ENCODE data around the gene SFXN1. TPM values are rescaled to one million over a fixed set of nuclear protein-coding genes. Genes with fewer than 3 reads are reported as not detected.
A peak's percentile ranks its signal among the peaks of the same experiment; 100 is the strongest.

SFXN1 gene
- total RNA-seq, 1 experiment from 2014 or later: 187 TPM

GRCh38 chr5:175573493-175574269 lies 95.3 kb downstream of the SFXN1 start:
- no peak overlapping the region for H3K4me3 ChIP-seq
- DNase-seq: no peak
- H3K36me3 ChIP-seq: no peaks in the 10 kb centered on the region
- 0 out of 2 replicates have a peak overlapping the region, but pooled peaks have one; percentile 23 for H3K27ac ChIP-seq
- H3K27me3 ChIP-seq: no peaks in the 10 kb centered on the region
- peaks cover 18% of the 10 kb centered on the region for H3K4me1 ChIP-seq
- H3K9me3 ChIP-seq (replicated peaks): no peaks in the 10 kb centered on the region

- Histone ChIP-seq H3K4me3 (no peak overlapping the region), H3K27me3 (no peaks in the 10 kb centered on the region), H3K27ac (no peak overlapping the region), H3K36me3 (no peaks in the 10 kb centered on the region), H3K9me3 (replicated peaks) (no peaks in the 10 kb centered on the region), H3K4me1 (peaks cover 21% of the 10 kb centered on the region)
- no peak for DNase-seq
These were observed 96.9 kb downstream of the SFXN1 start for GRCh38 chr5:175575301-175575700.

GRCh38 chr5:175576096-175576495 lies 97.7 kb downstream of the SFXN1 start:
- Histone ChIP-seq H3K27ac (no peak overlapping the region), H3K4me1 (peaks cover 21% of the 10 kb centered on the region), H3K4me3 (no peak overlapping the region), H3K9me3 (replicated peaks) (no peaks in the 10 kb centered on the region), H3K36me3 (no peaks in the 10 kb centered on the region), H3K27me3 (no peaks in the 10 kb centered on the region)
- no peak for DNase-seq

- no peak for DNase-seq
- Histone ChIP-seq H3K27ac (no peak overlapping the region), H3K27me3 (no peaks in the 10 kb centered on the region), H3K9me3 (replicated peaks) (no peaks in the 10 kb centered on the region), H3K4me1 (peaks cover 21% of the 10 kb centered on the region), H3K4me3 (no peak overlapping the region), H3K36me3 (no peaks in the 10 kb centered on the region)
These were observed 98.2 kb downstream of the SFXN1 start for GRCh38 chr5:175576591-175576990.

Other genes starting within 250 kb of the SFXN1 start
- gene DRD1, start 34.4 kb upstream of the SFXN1 start, total RNA-seq (2014; rRNA removed; shearing (Covaris generic)): not detected in 2 replicates
- gene HRH2, start 179.5 kb downstream of the SFXN1 start, total RNA-seq (2014; rRNA removed; shearing (Covaris generic)): 0.15 TPM in 1 of 2 replicates, not detected in the other

Measured in SJCRH30 (cell line).